ENCODE measurements around the gene SNHG17.
"Not testable (repeated sequence)": the region's sequence is repeated elsewhere in the genome, so short reads cannot be mapped to it uniquely, and the experiment has no call there.

Gene SNHG17

GRCh38 chr20:38418509-38419204 lies 16.5 kb downstream of the SNHG17 start:
- no peak for DNase-seq

- no peak for DNase-seq
Observed at GRCh38 chr20:38414769-38415450, 20.2 kb downstream of the SNHG17 start.

GRCh38 chr20:38412877-38413577 lies 22.1 kb downstream of the SNHG17 start:
- DNase-seq, result no peak

- DNase-seq, result not testable (repeated sequence)
Observed at GRCh38 chr20:38407822-38408221, 27.3 kb downstream of the SNHG17 start.

- DNase-seq, result no peak
Observed at GRCh38 chr20:38407321-38407720, 27.8 kb downstream of the SNHG17 start.

GRCh38 chr20:38406476-38406875 lies 28.7 kb downstream of the SNHG17 start:
- no peak for DNase-seq

- DNase-seq, result no peak
Observed at GRCh38 chr20:38405132-38405531, 30.0 kb downstream of the SNHG17 start.

GRCh38 chr20:38404016-38404415 lies 31.1 kb downstream of the SNHG17 start:
- no peak for DNase-seq

- no peak for DNase-seq
Observed at GRCh38 chr20:38402816-38403215, 32.3 kb downstream of the SNHG17 start.

GRCh38 chr20:38402089-38402488 lies 33.0 kb downstream of the SNHG17 start:
- DNase-seq, result no peak

- not testable (repeated sequence) for DNase-seq
Observed at GRCh38 chr20:38395751-38396395, 39.3 kb downstream of the SNHG17 start.

- DNase-seq, result no peak
Observed at GRCh38 chr20:38395165-38395564, 40.0 kb downstream of the SNHG17 start.

- no peak for DNase-seq
Observed at GRCh38 chr20:38393259-38393658, 41.9 kb downstream of the SNHG17 start.

- DNase-seq, result no peak
Observed at GRCh38 chr20:38392356-38392755, 42.8 kb downstream of the SNHG17 start.

GRCh38 chr20:38387953-38388352 lies 47.2 kb downstream of the SNHG17 start:
- no peak for DNase-seq

GRCh38 chr20:38386851-38387250 lies 48.3 kb downstream of the SNHG17 start:
- DNase-seq, result no peak

GRCh38 chr20:38386004-38386403 lies 49.1 kb downstream of the SNHG17 start:
- DNase-seq, result no peak

- no peak for DNase-seq
Observed at GRCh38 chr20:38383147-38383546, 52.0 kb downstream of the SNHG17 start.

- not testable (repeated sequence) for DNase-seq
Observed at GRCh38 chr20:38377838-38378237, 57.3 kb downstream of the SNHG17 start.

GRCh38 chr20:38377039-38377685 lies 58.0 kb downstream of the SNHG17 start:
- DNase-seq, result no peak

GRCh38 chr20:38373898-38374297 lies 61.2 kb downstream of the SNHG17 start:
- no peak for DNase-seq

- no peak for DNase-seq
Observed at GRCh38 chr20:38373231-38373867, 61.8 kb downstream of the SNHG17 start.
